HTR-8/SVneo (cell line): ENCODE data around the gene OVOL3.

Experiments used
- DNase-seq: peaks from one replicate; pipeline ENCODE4 v3.0.0; 2011; ENCODE audit warnings: low spot score, mixed read lengths; ENCODE audit not compliant: insufficient read length
- FAIRE-seq: peaks from 2 replicates; lab custom pipeline; 2011; peaks lifted over from hg19 to GRCh38; lab: Jason Lieb, UNC

OVOL3 gene

GRCh38 chr19:36099166-36099785 is 11.7 kb upstream of the OVOL3 start:
- DNase-seq (no peak), FAIRE-seq (no peak)

- DNase-seq (no peak), FAIRE-seq (no peak)
These were observed 10.5 kb upstream of the OVOL3 start for GRCh38 chr19:36100476-36100875.

GRCh38 chr19:36101550-36102327 is 9.2 kb upstream of the OVOL3 start:
- DNase-seq (no peak), FAIRE-seq (no peak)

GRCh38 chr19:36103040-36103626 is 7.8 kb upstream of the OVOL3 start:
- DNase-seq (no peak), FAIRE-seq (no peak)

GRCh38 chr19:36103842-36104552 is 6.9 kb upstream of the OVOL3 start:
- FAIRE-seq (peak; percentile 33), DNase-seq (no peak)

- DNase-seq (no peak), FAIRE-seq (no peak)
These were observed 4.5 kb upstream of the OVOL3 start for GRCh38 chr19:36106441-36106840.

GRCh38 chr19:36106991-36107390 is 4.0 kb upstream of the OVOL3 start:
- no peak for FAIRE-seq

GRCh38 chr19:36108684-36109083 is 2.3 kb upstream of the OVOL3 start:
- DNase-seq (no peak), FAIRE-seq (no peak)

More at GRCh38 chr19:36106991-36107390, 4.0 kb upstream of the OVOL3 start:
- no peak for DNase-seq

- DNase-seq (no peak), FAIRE-seq (no peak)
These were observed 227 bp downstream of the OVOL3 start for GRCh38 chr19:36111200-36111539.

- FAIRE-seq (no peak), DNase-seq (no peak)
These were observed 1.7 kb downstream of the OVOL3 start for GRCh38 chr19:36112678-36113077.

- FAIRE-seq (no peak), DNase-seq (no peak)
These were observed 2.5 kb downstream of the OVOL3 start for GRCh38 chr19:36113425-36113824.

GRCh38 chr19:36113894-36114720 is 3.2 kb downstream of the OVOL3 start:
- FAIRE-seq (peak; percentile 31), DNase-seq (peak; percentile 33)

GRCh38 chr19:36114721-36115452 is 3.9 kb downstream of the OVOL3 start, which contains the start of gene POLR2I:
Gene POLR2I, minus strand, starts transcription at chr19:36114875. Its CDS starts 19 bp downstream, at chr19:36114856.
- peak; percentile 99 for DNase-seq
- FAIRE-seq: peak; percentile 95

- peak; percentile 67 for DNase-seq
- FAIRE-seq: no peak
These were observed 4.8 kb downstream of the OVOL3 start, which contains the start of gene TBCB for GRCh38 chr19:36115453-36116343. Gene TBCB, plus strand, starts transcription at chr19:36115468. Its CDS starts 93 bp downstream, at chr19:36115561.

GRCh38 chr19:36116344-36116637 is 5.3 kb downstream of the OVOL3 start:
- DNase-seq (no peak), FAIRE-seq (no peak)

- no peak for FAIRE-seq
These were observed 9.4 kb downstream of the OVOL3 start for GRCh38 chr19:36120092-36120983.

GRCh38 chr19:36120984-36121358 is 10.0 kb downstream of the OVOL3 start:
- DNase-seq (no peak), FAIRE-seq (no peak)

More at GRCh38 chr19:36120092-36120983, 9.4 kb downstream of the OVOL3 start:
- DNase-seq: no peak
